ENCODE results near the gene PSMD6.

- TF ChIP-seq, protein P1, sequence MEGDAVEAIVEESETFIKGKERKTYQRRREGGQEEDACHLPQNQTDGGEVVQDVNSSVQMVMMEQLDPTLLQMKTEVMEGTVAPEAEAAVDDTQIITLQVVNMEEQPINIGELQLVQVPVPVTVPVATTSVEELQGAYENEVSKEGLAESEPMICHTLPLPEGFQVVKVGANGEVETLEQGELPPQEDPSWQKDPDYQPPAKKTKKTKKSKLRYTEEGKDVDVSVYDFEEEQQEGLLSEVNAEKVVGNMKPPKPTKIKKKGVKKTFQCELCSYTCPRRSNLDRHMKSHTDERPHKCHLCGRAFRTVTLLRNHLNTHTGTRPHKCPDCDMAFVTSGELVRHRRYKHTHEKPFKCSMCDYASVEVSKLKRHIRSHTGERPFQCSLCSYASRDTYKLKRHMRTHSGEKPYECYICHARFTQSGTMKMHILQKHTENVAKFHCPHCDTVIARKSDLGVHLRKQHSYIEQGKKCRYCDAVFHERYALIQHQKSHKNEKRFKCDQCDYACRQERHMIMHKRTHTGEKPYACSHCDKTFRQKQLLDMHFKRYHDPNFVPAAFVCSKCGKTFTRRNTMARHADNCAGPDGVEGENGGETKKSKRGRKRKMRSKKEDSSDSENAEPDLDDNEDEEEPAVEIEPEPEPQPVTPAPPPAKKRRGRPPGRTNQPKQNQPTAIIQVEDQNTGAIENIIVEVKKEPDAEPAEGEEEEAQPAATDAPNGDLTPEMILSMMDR (IDR thresholded peaks at IDR 0.05; ENCODE audit: insufficient read depth, low read length, poor library complexity, severe bottlenecking), result peak; percentile 37
- TF ChIP-seq EZH2phosphoT487 (conservative IDR thresholded peaks at IDR 0.05; ENCODE audit: low read length), result no peak
Measured at GRCh38 chr3:63961891-63962290, 61.4 kb downstream of the PSMD6 start.
